GM23338 (cell line): ENCODE measurements around the gene ALAD.

Experiments used
- CREB1 ChIP-seq: fragments of 250-450 bp; sonication (Bioruptor Pico); IDR thresholded peaks from 2 replicates; pipeline ENCODE4 v1.5.0; 2020; ENCODE audit warnings: low read depth, mild to moderate bottlenecking, moderate library complexity
- ETS1 ChIP-seq: IDR thresholded peaks from 2 replicates; pipeline ENCODE4 v1.6.1; 2016; ENCODE audit warnings: antibody characterized with exemption
- EZH2 ChIP-seq: fragments of 200-600 bp; sonication (generic); IDR thresholded peaks from one replicate; pipeline ENCODE4 v1.8.0; 2017; ENCODE audit warnings: antibody characterized with exemption, mild to moderate bottlenecking, low read depth; ENCODE audit not compliant: unreplicated experiment
- EZH2phosphoT487 ChIP-seq: fragments of 200-600 bp; sonication (generic); IDR thresholded peaks from one replicate; pipeline ENCODE4 v1.8.1; 2018; ENCODE audit warnings: antibody characterized with exemption; ENCODE audit not compliant: unreplicated experiment
- JUNB ChIP-seq: IDR thresholded peaks from one replicate; pipeline ENCODE4 v1.6.1; 2016; ENCODE audit warnings: antibody characterized with exemption; ENCODE audit not compliant: unreplicated experiment
- POLR2AphosphoS5 ChIP-seq: IDR thresholded peaks from 2 replicates; pipeline ENCODE4 v1.6.1; 2016; ENCODE audit warnings: antibody characterized with exemption, low read depth
- STAT1 ChIP-seq: IDR thresholded peaks from one replicate; pipeline ENCODE4 v1.6.1; 2016; ENCODE audit warnings: antibody characterized with exemption; ENCODE audit not compliant: unreplicated experiment
- ZNF331 ChIP-seq: fragments of 250-450 bp; sonication (Bioruptor Pico); IDR thresholded peaks from 2 replicates; pipeline ENCODE4 v1.5.0; 2020; ENCODE audit warnings: low read depth, mild to moderate bottlenecking, moderate library complexity
- TF ChIP-seq, protein P1 (sequence below), 2 experiments: fragments of 200-600 bp in 1 of 2; sonication (generic) in 1 of 2; conservative IDR thresholded peaks; 2 replicates each; pipeline versions ENCODE4 v1.5.1 to v1.6.1; 2016 to 2017; ENCODE audit warnings: antibody characterized with exemption in 2 of 2, low read depth in 2 of 2, mild to moderate bottlenecking in 2 of 2, moderate library complexity in 1 of 2
- TF ChIP-seq, protein P2 (sequence below): IDR thresholded peaks from one replicate; pipeline ENCODE4 v1.6.1; 2018; ENCODE audit warnings: antibody characterized with exemption; ENCODE audit not compliant: unreplicated experiment
- TF ChIP-seq, protein P3 (sequence below): fragments of 250-450 bp; sonication (Bioruptor Pico); IDR thresholded peaks from 2 replicates; pipeline ENCODE4 v1.5.0; 2020; ENCODE audit warnings: mild to moderate bottlenecking, moderate library complexity

GRCh38 chr9:113403646-113404045, 2.6 kb upstream of the ALAD start:
- no peak for TF ChIP-seq EZH2
- TF ChIP-seq EZH2phosphoT487: no peak
- TF ChIP-seq, protein P1, sequence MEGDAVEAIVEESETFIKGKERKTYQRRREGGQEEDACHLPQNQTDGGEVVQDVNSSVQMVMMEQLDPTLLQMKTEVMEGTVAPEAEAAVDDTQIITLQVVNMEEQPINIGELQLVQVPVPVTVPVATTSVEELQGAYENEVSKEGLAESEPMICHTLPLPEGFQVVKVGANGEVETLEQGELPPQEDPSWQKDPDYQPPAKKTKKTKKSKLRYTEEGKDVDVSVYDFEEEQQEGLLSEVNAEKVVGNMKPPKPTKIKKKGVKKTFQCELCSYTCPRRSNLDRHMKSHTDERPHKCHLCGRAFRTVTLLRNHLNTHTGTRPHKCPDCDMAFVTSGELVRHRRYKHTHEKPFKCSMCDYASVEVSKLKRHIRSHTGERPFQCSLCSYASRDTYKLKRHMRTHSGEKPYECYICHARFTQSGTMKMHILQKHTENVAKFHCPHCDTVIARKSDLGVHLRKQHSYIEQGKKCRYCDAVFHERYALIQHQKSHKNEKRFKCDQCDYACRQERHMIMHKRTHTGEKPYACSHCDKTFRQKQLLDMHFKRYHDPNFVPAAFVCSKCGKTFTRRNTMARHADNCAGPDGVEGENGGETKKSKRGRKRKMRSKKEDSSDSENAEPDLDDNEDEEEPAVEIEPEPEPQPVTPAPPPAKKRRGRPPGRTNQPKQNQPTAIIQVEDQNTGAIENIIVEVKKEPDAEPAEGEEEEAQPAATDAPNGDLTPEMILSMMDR (conservative IDR thresholded peaks at IDR 0.05; ENCODE audit: low read depth in 2 of 2): no peak
- no peak for TF ChIP-seq POLR2AphosphoS5
- TF ChIP-seq, protein P2, sequence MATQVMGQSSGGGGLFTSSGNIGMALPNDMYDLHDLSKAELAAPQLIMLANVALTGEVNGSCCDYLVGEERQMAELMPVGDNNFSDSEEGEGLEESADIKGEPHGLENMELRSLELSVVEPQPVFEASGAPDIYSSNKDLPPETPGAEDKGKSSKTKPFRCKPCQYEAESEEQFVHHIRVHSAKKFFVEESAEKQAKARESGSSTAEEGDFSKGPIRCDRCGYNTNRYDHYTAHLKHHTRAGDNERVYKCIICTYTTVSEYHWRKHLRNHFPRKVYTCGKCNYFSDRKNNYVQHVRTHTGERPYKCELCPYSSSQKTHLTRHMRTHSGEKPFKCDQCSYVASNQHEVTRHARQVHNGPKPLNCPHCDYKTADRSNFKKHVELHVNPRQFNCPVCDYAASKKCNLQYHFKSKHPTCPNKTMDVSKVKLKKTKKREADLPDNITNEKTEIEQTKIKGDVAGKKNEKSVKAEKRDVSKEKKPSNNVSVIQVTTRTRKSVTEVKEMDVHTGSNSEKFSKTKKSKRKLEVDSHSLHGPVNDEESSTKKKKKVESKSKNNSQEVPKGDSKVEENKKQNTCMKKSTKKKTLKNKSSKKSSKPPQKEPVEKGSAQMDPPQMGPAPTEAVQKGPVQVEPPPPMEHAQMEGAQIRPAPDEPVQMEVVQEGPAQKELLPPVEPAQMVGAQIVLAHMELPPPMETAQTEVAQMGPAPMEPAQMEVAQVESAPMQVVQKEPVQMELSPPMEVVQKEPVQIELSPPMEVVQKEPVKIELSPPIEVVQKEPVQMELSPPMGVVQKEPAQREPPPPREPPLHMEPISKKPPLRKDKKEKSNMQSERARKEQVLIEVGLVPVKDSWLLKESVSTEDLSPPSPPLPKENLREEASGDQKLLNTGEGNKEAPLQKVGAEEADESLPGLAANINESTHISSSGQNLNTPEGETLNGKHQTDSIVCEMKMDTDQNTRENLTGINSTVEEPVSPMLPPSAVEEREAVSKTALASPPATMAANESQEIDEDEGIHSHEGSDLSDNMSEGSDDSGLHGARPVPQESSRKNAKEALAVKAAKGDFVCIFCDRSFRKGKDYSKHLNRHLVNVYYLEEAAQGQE: no peak
- no peak for TF ChIP-seq JUNB
- no peak for TF ChIP-seq STAT1
- no peak for TF ChIP-seq CREB1 (CRISPR knock-in tag)
- no peak for TF ChIP-seq ZNF331 (CRISPR knock-in tag)
- TF ChIP-seq, protein P3, sequence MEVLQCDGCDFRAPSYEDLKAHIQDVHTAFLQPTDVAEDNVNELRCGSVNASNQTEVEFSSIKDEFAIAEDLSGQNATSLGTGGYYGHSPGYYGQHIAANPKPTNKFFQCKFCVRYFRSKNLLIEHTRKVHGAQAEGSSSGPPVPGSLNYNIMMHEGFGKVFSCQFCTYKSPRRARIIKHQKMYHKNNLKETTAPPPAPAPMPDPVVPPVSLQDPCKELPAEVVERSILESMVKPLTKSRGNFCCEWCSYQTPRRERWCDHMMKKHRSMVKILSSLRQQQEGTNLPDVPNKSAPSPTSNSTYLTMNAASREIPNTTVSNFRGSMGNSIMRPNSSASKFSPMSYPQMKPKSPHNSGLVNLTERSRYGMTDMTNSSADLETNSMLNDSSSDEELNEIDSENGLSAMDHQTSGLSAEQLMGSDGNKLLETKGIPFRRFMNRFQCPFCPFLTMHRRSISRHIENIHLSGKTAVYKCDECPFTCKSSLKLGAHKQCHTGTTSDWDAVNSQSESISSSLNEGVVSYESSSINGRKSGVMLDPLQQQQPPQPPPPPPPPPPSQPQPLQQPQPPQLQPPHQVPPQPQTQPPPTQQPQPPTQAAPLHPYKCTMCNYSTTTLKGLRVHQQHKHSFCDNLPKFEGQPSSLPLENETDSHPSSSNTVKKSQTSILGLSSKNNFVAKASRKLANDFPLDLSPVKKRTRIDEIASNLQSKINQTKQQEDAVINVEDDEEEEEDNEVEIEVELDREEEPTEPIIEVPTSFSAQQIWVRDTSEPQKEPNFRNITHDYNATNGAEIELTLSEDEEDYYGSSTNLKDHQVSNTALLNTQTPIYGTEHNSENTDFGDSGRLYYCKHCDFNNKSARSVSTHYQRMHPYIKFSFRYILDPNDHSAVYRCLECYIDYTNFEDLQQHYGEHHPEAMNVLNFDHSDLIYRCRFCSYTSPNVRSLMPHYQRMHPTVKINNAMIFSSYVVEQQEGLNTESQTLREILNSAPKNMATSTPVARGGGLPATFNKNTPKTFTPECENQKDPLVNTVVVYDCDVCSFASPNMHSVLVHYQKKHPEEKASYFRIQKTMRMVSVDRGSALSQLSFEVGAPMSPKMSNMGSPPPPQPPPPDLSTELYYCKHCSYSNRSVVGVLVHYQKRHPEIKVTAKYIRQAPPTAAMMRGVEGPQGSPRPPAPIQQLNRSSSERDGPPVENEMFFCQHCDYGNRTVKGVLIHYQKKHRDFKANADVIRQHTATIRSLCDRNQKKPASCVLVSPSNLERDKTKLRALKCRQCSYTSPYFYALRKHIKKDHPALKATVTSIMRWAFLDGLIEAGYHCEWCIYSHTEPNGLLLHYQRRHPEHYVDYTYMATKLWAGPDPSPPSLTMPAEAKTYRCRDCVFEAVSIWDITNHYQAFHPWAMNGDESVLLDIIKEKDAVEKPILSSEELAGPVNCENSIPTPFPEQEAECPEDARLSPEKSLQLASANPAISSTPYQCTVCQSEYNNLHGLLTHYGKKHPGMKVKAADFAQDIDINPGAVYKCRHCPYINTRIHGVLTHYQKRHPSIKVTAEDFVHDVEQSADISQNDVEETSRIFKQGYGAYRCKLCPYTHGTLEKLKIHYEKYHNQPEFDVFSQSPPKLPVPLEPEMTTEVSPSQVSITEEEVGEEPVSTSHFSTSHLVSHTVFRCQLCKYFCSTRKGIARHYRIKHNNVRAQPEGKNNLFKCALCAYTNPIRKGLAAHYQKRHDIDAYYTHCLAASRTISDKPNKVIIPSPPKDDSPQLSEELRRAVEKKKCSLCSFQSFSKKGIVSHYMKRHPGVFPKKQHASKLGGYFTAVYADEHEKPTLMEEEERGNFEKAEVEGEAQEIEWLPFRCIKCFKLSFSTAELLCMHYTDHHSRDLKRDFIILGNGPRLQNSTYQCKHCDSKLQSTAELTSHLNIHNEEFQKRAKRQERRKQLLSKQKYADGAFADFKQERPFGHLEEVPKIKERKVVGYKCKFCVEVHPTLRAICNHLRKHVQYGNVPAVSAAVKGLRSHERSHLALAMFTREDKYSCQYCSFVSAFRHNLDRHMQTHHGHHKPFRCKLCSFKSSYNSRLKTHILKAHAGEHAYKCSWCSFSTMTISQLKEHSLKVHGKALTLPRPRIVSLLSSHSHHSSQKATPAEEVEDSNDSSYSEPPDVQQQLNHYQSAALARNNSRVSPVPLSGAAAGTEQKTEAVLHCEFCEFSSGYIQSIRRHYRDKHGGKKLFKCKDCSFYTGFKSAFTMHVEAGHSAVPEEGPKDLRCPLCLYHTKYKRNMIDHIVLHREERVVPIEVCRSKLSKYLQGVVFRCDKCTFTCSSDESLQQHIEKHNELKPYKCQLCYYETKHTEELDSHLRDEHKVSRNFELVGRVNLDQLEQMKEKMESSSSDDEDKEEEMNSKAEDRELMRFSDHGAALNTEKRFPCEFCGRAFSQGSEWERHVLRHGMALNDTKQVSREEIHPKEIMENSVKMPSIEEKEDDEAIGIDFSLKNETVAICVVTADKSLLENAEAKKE (CRISPR knock-in tag): no peak
- no peak for TF ChIP-seq ETS1
